ENCODE results near the gene DMD.

DNA sequence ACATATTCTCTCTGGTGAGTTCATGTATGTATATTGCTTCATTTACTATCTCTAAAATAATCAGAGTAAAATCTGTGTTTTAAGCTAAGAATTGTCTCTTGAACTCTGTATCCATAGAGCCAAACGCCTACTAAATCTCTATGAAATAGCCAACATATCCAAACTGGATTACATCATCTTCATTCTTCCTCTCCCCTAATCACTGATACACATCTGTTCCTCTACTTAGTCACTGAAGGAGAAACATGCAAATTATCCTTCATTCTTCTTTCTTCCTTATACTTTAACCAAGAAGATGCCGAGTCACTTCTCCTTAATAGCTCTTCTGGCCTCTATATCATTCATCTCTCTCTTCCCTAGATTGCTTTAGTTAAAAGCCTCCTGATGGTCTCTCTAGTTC is 1509.1 kb downstream of the DMD start:
- TF ChIP-seq EZH2phosphoT487 (IDR thresholded peaks at IDR 0.05; ENCODE audit: insufficient read depth, low read depth): no peak
- TF ChIP-seq EZH2 (IDR thresholded peaks at IDR 0.05; ENCODE audit: insufficient read depth, poor library complexity, severe bottlenecking): no peak

Data from GM23248 (cell line).